NCI-H1930 (cell line): ENCODE data around the gene MRS2.
A peak's percentile ranks its signal among the peaks of the same experiment; 100 is the strongest.

Experiments used
- DNase-seq, 2 experiments: peaks; one replicate each; lab custom pipeline; 2025; lab: John Stamatoyannopoulos, UW

Gene MRS2

GRCh38 chr6:24431045-24431451 is 28.3 kb downstream of the MRS2 start:
- DNase-seq = peak; percentile 14 to 30

- DNase-seq = no peak
Observed at GRCh38 chr6:24432611-24433010, 29.9 kb downstream of the MRS2 start.

- DNase-seq = no peak
Observed at GRCh38 chr6:24436979-24437378, 34.2 kb downstream of the MRS2 start.

GRCh38 chr6:24439858-24440539 is 37.3 kb downstream of the MRS2 start:
- DNase-seq = no peak

GRCh38 chr6:24440897-24441598 is 38.3 kb downstream of the MRS2 start:
- no peak for DNase-seq

- no peak for DNase-seq
Observed at GRCh38 chr6:24441599-24441904, 38.8 kb downstream of the MRS2 start.

- DNase-seq = no peak
Observed at GRCh38 chr6:24444588-24444987, 41.9 kb downstream of the MRS2 start.

- no peak for DNase-seq
Observed at GRCh38 chr6:24445704-24446103, 43.0 kb downstream of the MRS2 start.

GRCh38 chr6:24446670-24447069 is 43.9 kb downstream of the MRS2 start:
- DNase-seq = no peak

- DNase-seq = no peak
Observed at GRCh38 chr6:24448396-24448795, 45.7 kb downstream of the MRS2 start.

- DNase-seq = no peak
Observed at GRCh38 chr6:24448828-24449525, 46.2 kb downstream of the MRS2 start.

GRCh38 chr6:24451581-24452388 is 49.0 kb downstream of the MRS2 start:
- no peak for DNase-seq

GRCh38 chr6:24453921-24454320 is 51.2 kb downstream of the MRS2 start:
- no peak for DNase-seq

GRCh38 chr6:24454452-24454851 is 51.7 kb downstream of the MRS2 start:
- DNase-seq = no peak

GRCh38 chr6:24455061-24455460 is 52.3 kb downstream of the MRS2 start:
- no peak for DNase-seq

- no peak for DNase-seq
Observed at GRCh38 chr6:24458134-24458533, 55.4 kb downstream of the MRS2 start.

GRCh38 chr6:24458941-24459340 is 56.2 kb downstream of the MRS2 start:
- no peak for DNase-seq

- DNase-seq = no peak
Observed at GRCh38 chr6:24460966-24461365, 58.2 kb downstream of the MRS2 start.

GRCh38 chr6:24464253-24465038 is 61.7 kb downstream of the MRS2 start:
- DNase-seq = no peak

GRCh38 chr6:24469811-24470210 is 67.1 kb downstream of the MRS2 start:
- no peak for DNase-seq

- no peak for DNase-seq
Observed at GRCh38 chr6:24472181-24472580, 69.4 kb downstream of the MRS2 start.
